ENCODE results near the gene EXOC6B.
"Not testable (repeated sequence)": the region's sequence is repeated elsewhere in the genome, so short reads cannot be mapped to it uniquely, and the experiment has no call there.

Gene EXOC6B

GRCh38 chr2:72543497-72544216, 282.2 kb downstream of the EXOC6B start:
- DNase-seq (no peak), ATAC-seq (no peak)

GRCh38 chr2:72539071-72539552, 286.7 kb downstream of the EXOC6B start:
- ATAC-seq (no peak), DNase-seq (no peak)

- ATAC-seq (no peak), DNase-seq (no peak)
These were observed 287.3 kb downstream of the EXOC6B start for GRCh38 chr2:72538486-72538885.

GRCh38 chr2:72535586-72535985, 290.2 kb downstream of the EXOC6B start:
- not testable (repeated sequence) for ATAC-seq, DNase-seq

- DNase-seq: no peak
- ATAC-seq: no peak
These were observed 292.1 kb downstream of the EXOC6B start for GRCh38 chr2:72533765-72534164.

GRCh38 chr2:72527424-72527823, 298.4 kb downstream of the EXOC6B start:
- ATAC-seq (no peak), DNase-seq (no peak)

- ATAC-seq (no peak), DNase-seq (no peak)
These were observed 299.2 kb downstream of the EXOC6B start for GRCh38 chr2:72526623-72527022.

- ATAC-seq (no peak), DNase-seq (no peak)
These were observed 301.8 kb downstream of the EXOC6B start for GRCh38 chr2:72524071-72524470.

- no peak for DNase-seq
- no peak for ATAC-seq
These were observed 310.1 kb downstream of the EXOC6B start for GRCh38 chr2:72515696-72516095.

- DNase-seq (no peak), ATAC-seq (no peak)
These were observed 312.8 kb downstream of the EXOC6B start for GRCh38 chr2:72513011-72513410.

GRCh38 chr2:72512376-72512775, 313.5 kb downstream of the EXOC6B start:
- DNase-seq: no peak
- ATAC-seq: no peak

GRCh38 chr2:72511906-72512305, 313.9 kb downstream of the EXOC6B start:
- DNase-seq (no peak), ATAC-seq (no peak)

- no peak for ATAC-seq
- DNase-seq: no peak
These were observed 328.1 kb downstream of the EXOC6B start for GRCh38 chr2:72497763-72498162.

GRCh38 chr2:72496479-72496878, 329.4 kb downstream of the EXOC6B start:
- ATAC-seq: no peak
- DNase-seq: no peak

GRCh38 chr2:72494392-72494791, 331.4 kb downstream of the EXOC6B start:
- no peak for DNase-seq
- ATAC-seq: no peak

- ATAC-seq, DNase-seq: not testable (repeated sequence)
These were observed 341.2 kb downstream of the EXOC6B start for GRCh38 chr2:72484622-72485021.

- DNase-seq (no peak), ATAC-seq (no peak)
These were observed 342.5 kb downstream of the EXOC6B start for GRCh38 chr2:72483346-72483745.

GRCh38 chr2:72475246-72475645, 350.6 kb downstream of the EXOC6B start:
- no peak for DNase-seq
- ATAC-seq: no peak

- ATAC-seq (no peak), DNase-seq (no peak)
These were observed 367.9 kb downstream of the EXOC6B start for GRCh38 chr2:72457801-72458516.

- DNase-seq: no peak
- no peak for ATAC-seq
These were observed 371.6 kb downstream of the EXOC6B start for GRCh38 chr2:72454189-72454588.

- ATAC-seq: no peak
- DNase-seq: no peak
These were observed 383.6 kb downstream of the EXOC6B start for GRCh38 chr2:72442270-72442669.

- no peak for DNase-seq
- ATAC-seq: no peak
These were observed 385.9 kb downstream of the EXOC6B start for GRCh38 chr2:72439892-72440291.

GRCh38 chr2:72438364-72438763, 387.5 kb downstream of the EXOC6B start:
- ATAC-seq (no peak), DNase-seq (no peak)

- ATAC-seq (no peak), DNase-seq (no peak)
These were observed 394.1 kb downstream of the EXOC6B start for GRCh38 chr2:72431737-72432136.

Measured in stimulated activated naive CD8-positive, alpha-beta T cell treated with anti-CD3 and anti-CD28 coated beads, Interleukin-15, Interleukin-2, amounts not matched to agents 100 U/mL and 50 U/mL, for 24 hours (primary cell).